Suprapubic skin (tissue), 4 donors: Measurements from ENCODE around the gene TSPAN14.
"Not testable (repeated sequence)": the region's sequence is repeated elsewhere in the genome, so short reads cannot be mapped to it uniquely, and the experiment has no call there.

ENCODE experiments used
- CTCF ChIP-seq, 2 donors: fragments of 200-600 bp in 1 of 2; fragments of 450-650 bp in 1 of 2; sonication (generic) in 1 of 2; IDR thresholded peaks; one replicate each; pipeline ENCODE4 v1.5.1; 2016 to 2019; ENCODE audit warnings: antibody characterized with exemption in 2 of 2, mild to moderate bottlenecking in 1 of 2, moderate library complexity in 1 of 2
- POLR2A ChIP-seq, 2 donors: fragments of 450-650 bp; IDR thresholded peaks; one replicate each; pipeline ENCODE4 v1.6.1; 2017; ENCODE audit warnings: antibody characterized with exemption in 2 of 2, mild to moderate bottlenecking in 2 of 2, moderate library complexity in 2 of 2
- POLR2AphosphoS5 ChIP-seq, 3 donors: sonication (generic); formaldehyde crosslinking; IDR thresholded peaks; one replicate each; pipeline ENCODE4 v1.6.1; 2017; ENCODE audit warnings: antibody characterized with exemption in 3 of 3

DNA sequence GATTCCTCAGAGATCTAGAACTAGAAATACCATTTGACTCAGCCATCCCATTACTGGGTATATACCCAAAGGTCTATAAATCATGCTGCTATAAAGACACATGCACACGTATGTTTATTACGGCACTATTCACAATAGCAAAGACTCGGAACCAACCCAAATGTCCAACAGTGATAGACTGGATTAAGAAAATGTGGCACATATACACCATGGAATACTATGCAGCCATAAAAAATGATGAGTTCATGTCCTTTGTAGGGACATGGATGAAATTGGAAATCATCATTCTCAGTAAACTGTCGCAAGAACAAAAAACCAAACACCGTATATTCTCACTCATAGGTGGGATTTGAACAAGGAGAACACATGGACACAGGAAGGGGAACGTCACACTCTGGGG lies 26.3 kb downstream of the TSPAN14 start:
- TF ChIP-seq CTCF, POLR2A, POLR2AphosphoS5 (IDR thresholded peaks at IDR 0.05): not testable (repeated sequence)
